Measurements from ENCODE around the gene CHID1. TPM values are rescaled to one million over a fixed set of nuclear protein-coding genes. Genes with fewer than 3 reads are reported as not detected.

Gene CHID1
- total and polyA plus RNA-seq, 9 of the 15 experiments (the other 6 are each of a cell fraction or from before 2014, with no cell fraction given) = 15.1 to 108 (median 39.8) TPM

- TF ChIP-seq PBX2 (CRISPR knock-in tag; IDR thresholded peaks at IDR 0.05; ENCODE audit: low read depth) = no peak
- TF ChIP-seq PBX2 (tag; conservative IDR thresholded peaks at IDR 0.05; ENCODE audit: low read depth) = no peak
- TF ChIP-seq PKNOX1 (IDR thresholded peaks at IDR 0.05) = no peak
- TF ChIP-seq BCOR (IDR thresholded peaks at IDR 0.05) = no peak
These were observed 40.9 kb upstream of the CHID1 start (continued) for GRCh38 chr11:951507-951906.

- no peak for ATAC-seq
- no peak for FAIRE-seq
- DNase-seq (ENCODE audit: extremely low read depth in 1 of 4, low spot score in 3 of 4) = no peak
- peaks cover 14% of the 10 kb centered on the region for H3K79me2 ChIP-seq (ENCODE audit: control insufficient read depth, insufficient read depth, low read length)
- H3K36me3 ChIP-seq (ENCODE audit: control insufficient read depth, insufficient read depth, low read length) = peaks cover 21% of the 10 kb centered on the region; the same call in 2 of the 3 replicates
- no peaks in the 10 kb centered on the region for H4K20me1 ChIP-seq (replicated peaks; ENCODE audit: control insufficient read depth, insufficient read depth, low read length)
- ChIA-PET POLR2A (no interaction called here), CTCF (ENCODE audit: low intra/inter-chr PET ratio) (no interaction called here)
- intact Hi-C loops (cut with micrococcal nuclease) (no loop called here), in situ Hi-C loops (cut with MboI) (no loop called here)
- TF ChIP-seq MECOM (CRISPR knock-in tag; IDR thresholded peaks at IDR 0.05) = no peak
- TF ChIP-seq RBM34 (IDR thresholded peaks at IDR 0.05; ENCODE audit: borderline replicate concordance, insufficient read depth, low read length) = no peak
- TF ChIP-seq FOSL1 (tag; conservative IDR thresholded peaks at IDR 0.05) = no peak
- no peak for TF ChIP-seq ZNF764 (CRISPR knock-in tag; IDR thresholded peaks at IDR 0.05; ENCODE audit: low read depth)
- no peak for TF ChIP-seq PHTF2 (CRISPR knock-in tag; IDR thresholded peaks at IDR 0.05)
- BruUV-seq (replicated peaks) = no TSS peak
- 96% methylated on average over 4 of the region's 4 CpGs for WGBS (ENCODE audit: insufficient coverage, low coverage, missing lambda C conversion rate)
- peaks cover 5 to 7% of the 10 kb centered on the region in 2 experiments; a peak in 3 of 5 replicates for H3K4me1 ChIP-seq (replicated peaks in 1 of 2; ENCODE audit: control insufficient read depth in 2 of 2, insufficient read depth in 2 of 2, low read length in 2 of 2)
- H3K4me3 ChIP-seq = no peak overlapping the region
- H3K27me3 ChIP-seq (ENCODE audit: control insufficient read depth in 2 of 2, insufficient read depth in 2 of 2, low read length in 2 of 2) = no peaks in the 10 kb centered on the region
- H3K9me3 ChIP-seq (replicated peaks; ENCODE audit: control insufficient read depth, insufficient read depth, low read depth, low read length) = peaks cover 8% of the 10 kb centered on the region
- no peak overlapping the region for H3K4me2 ChIP-seq (ENCODE audit: insufficient read depth, low read length)
- no peak overlapping the region for H3K9ac ChIP-seq (ENCODE audit: insufficient read depth in 1 of 2, low read depth in 2 of 2, low read length in 2 of 2)
- no peak overlapping the region for H2AFZ ChIP-seq (ENCODE audit: low read depth, low read length)
- H3K27ac ChIP-seq (ENCODE audit: extremely low read depth, low read depth, low read length) = no peak overlapping the region
- no peaks in the 10 kb centered on the region for H3K9me1 ChIP-seq (ENCODE audit: control insufficient read depth, insufficient read depth, low read length)
These were observed 37.1 kb upstream of the CHID1 start for GRCh38 chr11:947744-948143.
